Peyer's patch (tissue), 4 donors: ENCODE data around the gene RTN4R. TPM values are rescaled to one million over a fixed set of nuclear protein-coding genes. Genes with fewer than 3 reads are reported as not detected.

Experiments
- DNase-seq, 3 donors: peaks; one replicate each; pipeline ENCODE4 v3.0.0-alpha.2; 2017 to 2019
- H3K27ac ChIP-seq, 4 donors: fragments of 200-600 bp; sonication (generic); one replicate each; pipeline ENCODE4 v1.5.1; 2016 to 2019
- H3K27me3 ChIP-seq, 2 donors: fragments of 200-600 bp; sonication (generic); one replicate each; pipeline ENCODE4 v1.5.1; 2019
- H3K36me3 ChIP-seq, 3 donors: fragments of 200-600 bp; sonication (generic); one replicate each; pipeline ENCODE4 v1.5.1; 2016 to 2019
- H3K4me1 ChIP-seq, 4 donors: fragments of 200-600 bp; sonication (generic); one replicate each; pipeline ENCODE4 v1.5.1; 2016 to 2019
- H3K4me3 ChIP-seq, 4 donors: fragments of 200-600 bp; sonication (generic); 1 replicate in 3 of 4; 2 replicates in 1 of 4; pipeline ENCODE4 v1.5.1; 2016 to 2019; ENCODE audit warnings: mild to moderate bottlenecking in 1 of 4
- H3K9me3 ChIP-seq, 4 donors: fragments of 200-600 bp; sonication (generic); one replicate each; pipeline ENCODE4 v1.5.1; 2016 to 2019; ENCODE audit warnings: mild to moderate bottlenecking in 1 of 4
- CTCF ChIP-seq, 6 experiments: fragments of 450-650 bp in 4 of 6; fragments of 200-600 bp in 2 of 6; sonication (generic) in 1 of 6; IDR thresholded peaks; one replicate each; pipeline ENCODE4 v1.5.1; 2017 to 2019; ENCODE audit warnings: antibody characterized with exemption in 6 of 6, mild to moderate bottlenecking in 3 of 6, moderate library complexity in 1 of 6
- POLR2A ChIP-seq, 2 donors: fragments of 450-650 bp; IDR thresholded peaks; one replicate each; pipeline ENCODE4 v1.5.1; 2017; ENCODE audit warnings: antibody characterized with exemption in 2 of 2, mild to moderate bottlenecking in 2 of 2, moderate library complexity in 2 of 2
- total RNA-seq, 4 donors: library from RNA; depleted of rRNA; stranded (reverse); fragments of >200 nt; gene quantifications; one replicate each; pipeline ENCODE4 v1.1.0, GENCODE V29; 2016

Gene RTN4R
- total RNA-seq, 4 donors from 2014 or later = 5.2 to 9.1 (median 5.7) TPM

GRCh38 chr22:20216863-20217499, 51.1 kb downstream of the RTN4R start:
- no peak overlapping the region for H3K4me3 ChIP-seq
- peaks cover 0 to 2% (median 0%) of the 10 kb centered on the region in 4 donors for H3K4me1 ChIP-seq
- no peak for DNase-seq
- no peaks in the 10 kb centered on the region for H3K9me3 ChIP-seq
- no peak for TF ChIP-seq CTCF (IDR thresholded peaks at IDR 0.05)
- TF ChIP-seq POLR2A (IDR thresholded peaks at IDR 0.05) = no peak
- no peaks in the 10 kb centered on the region for H3K27me3 ChIP-seq
- no peak overlapping the region for H3K27ac ChIP-seq
- H3K36me3 ChIP-seq = no peaks in the 10 kb centered on the region

DNA sequence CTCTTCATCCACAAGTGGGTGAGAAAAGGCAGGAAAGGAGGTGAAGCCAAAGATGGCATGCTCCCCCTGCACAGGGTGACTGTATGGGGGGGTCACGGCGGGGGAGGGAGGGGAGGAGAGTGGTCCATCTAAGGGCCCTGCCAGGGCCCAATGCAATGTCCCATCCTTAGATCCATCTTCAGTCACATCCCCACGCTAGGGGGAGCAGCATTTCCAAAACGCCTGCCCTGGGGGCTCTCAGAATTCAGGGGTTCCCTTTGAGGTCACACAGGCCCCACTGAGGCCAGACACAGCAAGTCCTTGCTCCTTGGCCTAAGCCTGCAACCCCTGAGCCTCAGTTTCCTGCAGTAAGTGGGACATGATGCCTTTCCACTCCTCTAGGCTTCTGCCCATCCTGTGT, 52.4 kb downstream of the RTN4R start:
- Histone ChIP-seq H3K27ac (no peak overlapping the region), H3K27me3 (no peaks in the 10 kb centered on the region), H3K4me3 (no peak overlapping the region), H3K4me1 (peaks cover 0 to 12% (median 0%) of the 10 kb centered on the region in 4 donors), H3K9me3 (no peaks in the 10 kb centered on the region), H3K36me3 (no peaks in the 10 kb centered on the region)
- DNase-seq = no peak
- TF ChIP-seq POLR2A (IDR thresholded peaks at IDR 0.05) (no peak), CTCF (IDR thresholded peaks at IDR 0.05) (no peak)

DNA sequence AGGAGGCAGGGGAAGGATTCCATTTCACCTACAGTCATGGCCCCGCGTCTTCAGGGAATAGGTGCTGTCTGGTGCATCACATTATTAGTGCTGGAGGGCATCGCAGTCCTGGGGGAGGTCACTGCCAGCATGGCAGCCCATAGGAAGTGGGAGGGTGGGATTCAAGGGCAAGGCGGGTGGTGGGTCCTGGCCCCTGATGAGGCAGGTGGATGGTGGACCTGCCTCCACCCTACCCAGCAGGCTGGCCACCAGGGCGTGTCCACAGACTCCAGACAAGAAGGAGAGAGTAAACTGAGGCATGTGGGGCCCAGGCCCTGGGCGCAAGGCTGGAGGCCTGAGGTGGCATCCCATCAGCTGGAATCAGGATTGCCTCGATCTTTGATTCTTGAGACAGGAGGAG, 53.3 kb downstream of the RTN4R start:
- Histone ChIP-seq H3K27ac (no peak overlapping the region), H3K4me1 (peaks cover 0 to 12% (median 0%) of the 10 kb centered on the region in 4 donors), H3K36me3 (no peaks in the 10 kb centered on the region), H3K4me3 (no peak overlapping the region), H3K27me3 (no peaks in the 10 kb centered on the region), H3K9me3 (no peaks in the 10 kb centered on the region)
- TF ChIP-seq CTCF (IDR thresholded peaks at IDR 0.05) = no peak
- no peak for TF ChIP-seq POLR2A (IDR thresholded peaks at IDR 0.05)
- no peak for DNase-seq

GRCh38 chr22:20213833-20214708, 54.0 kb downstream of the RTN4R start:
- H3K4me3 ChIP-seq = no peak overlapping the region
- H3K27ac ChIP-seq = no peak overlapping the region
- no peaks in the 10 kb centered on the region for H3K9me3 ChIP-seq
- DNase-seq = no peak
- H3K36me3 ChIP-seq = no peaks in the 10 kb centered on the region
- peaks cover 0 to 12% (median 0%) of the 10 kb centered on the region in 4 donors for H3K4me1 ChIP-seq
- no peaks in the 10 kb centered on the region for H3K27me3 ChIP-seq
- TF ChIP-seq CTCF (IDR thresholded peaks at IDR 0.05) = no peak
- no peak for TF ChIP-seq POLR2A (IDR thresholded peaks at IDR 0.05)

DNA sequence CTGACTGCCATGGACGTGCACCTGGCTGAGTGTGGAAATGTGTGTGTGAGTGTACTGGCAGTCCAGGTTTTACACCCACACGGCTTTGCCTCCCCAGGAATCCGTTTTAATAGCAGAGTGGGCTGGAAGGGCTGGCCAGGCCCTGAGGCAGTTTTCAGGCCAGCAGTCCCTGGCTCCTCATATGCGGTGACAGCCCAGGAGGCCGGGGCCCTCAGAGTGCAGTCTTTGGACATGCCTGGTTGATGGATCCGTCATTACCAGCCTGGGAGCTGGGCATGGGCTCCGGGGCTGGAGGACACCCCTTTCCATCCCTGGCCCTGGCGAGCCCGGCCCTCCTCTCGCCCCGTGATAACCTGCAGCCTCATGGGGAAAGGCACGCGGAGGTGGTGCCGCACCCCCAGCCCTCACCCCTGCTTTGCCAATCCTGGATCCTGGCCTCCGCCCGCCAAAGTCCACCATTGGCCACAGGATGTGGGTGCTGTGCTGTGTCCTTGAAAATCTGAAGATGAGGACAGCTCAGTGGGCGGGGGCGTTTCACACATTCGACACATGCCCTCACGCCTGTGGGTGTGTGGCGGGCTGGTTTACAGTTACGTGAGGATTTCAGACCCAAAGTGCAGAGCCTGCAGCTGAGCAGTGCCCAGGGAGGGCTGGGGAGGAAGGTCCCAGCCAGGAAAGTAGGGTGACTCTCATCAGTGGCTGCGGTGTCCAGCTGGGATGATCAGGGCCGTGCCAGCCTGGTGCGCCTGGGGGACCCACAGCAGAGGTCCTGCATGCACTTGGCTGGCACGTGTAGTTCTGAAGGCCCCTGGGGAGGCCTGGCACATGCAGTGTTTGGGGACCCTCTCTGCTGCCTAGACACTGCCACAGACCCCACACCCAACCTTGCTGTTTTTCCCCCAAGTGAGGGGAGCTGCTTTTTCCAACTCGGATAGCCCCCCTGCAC, 55.1 kb downstream of the RTN4R start:
- DNase-seq = no peak
- no peak for TF ChIP-seq POLR2A (IDR thresholded peaks at IDR 0.05)
- TF ChIP-seq CTCF (IDR thresholded peaks at IDR 0.05) = no peak
- Histone ChIP-seq H3K27ac (no peak overlapping the region), H3K4me3 (no peak overlapping the region), H3K36me3 (no peaks in the 10 kb centered on the region), H3K4me1 (peaks cover 0 to 12% (median 0%) of the 10 kb centered on the region in 4 donors), H3K9me3 (no peaks in the 10 kb centered on the region), H3K27me3 (no peaks in the 10 kb centered on the region)
